Mesothelial cell of epicardium (in vitro differentiated cells): ENCODE measurements around the gene NCLN. TPM values are rescaled to one million over a fixed set of nuclear protein-coding genes. Genes with fewer than 3 reads are reported as not detected.

ENCODE experiments used
- DNase-seq, 2 experiments: peaks; one replicate each; pipeline ENCODE4 v3.0.0; 2021; ENCODE audit warnings: low spot score in 2 of 2; ENCODE audit not compliant: unreplicated experiment in 2 of 2
- H3K27ac Mint-ChIP-seq: 2 replicates; pipeline ENCODE4 v1.8.0; 2021; ENCODE audit warnings: mixed read lengths
- H3K27me3 Mint-ChIP-seq: 2 replicates; pipeline ENCODE4 v1.8.0; 2021; ENCODE audit warnings: low read depth, mixed read lengths
- H3K36me3 Mint-ChIP-seq: 2 replicates; pipeline ENCODE4 v1.8.0; 2021; ENCODE audit warnings: mixed read lengths
- H3K4me1 Mint-ChIP-seq: 2 replicates; pipeline ENCODE4 v1.8.0; 2021; ENCODE audit warnings: mixed read lengths
- H3K4me3 Mint-ChIP-seq: 2 replicates; pipeline ENCODE4 v1.8.0; 2021; ENCODE audit warnings: mild to moderate bottlenecking, moderate library complexity, mixed read lengths
- H3K9me3 Mint-ChIP-seq: 2 replicates; pipeline ENCODE4 v1.8.0; 2021; ENCODE audit warnings: mixed read lengths
- CTCF ChIP-seq: fragments of 200-600 bp; sonication (generic); IDR thresholded peaks from one replicate; pipeline ENCODE4 v1.5.0; 2021; ENCODE audit warnings: antibody characterized with exemption; ENCODE audit not compliant: unreplicated experiment
- total RNA-seq: library from RNA; stranded (reverse); gene quantifications from 3 replicates; pipeline ENCODE4 v1.2.1, GENCODE V29; 2021

NCLN gene
- total RNA-seq, 1 donor from 2014 or later: 51.2 TPM

GRCh38 chr19:3245050-3245449, 59.3 kb downstream of the NCLN start:
- H3K9me3 Mint-ChIP-seq: no peaks in the 10 kb centered on the region
- peaks cover 8% of the 10 kb centered on the region for H3K27me3 Mint-ChIP-seq
- no peak overlapping the region for H3K4me3 Mint-ChIP-seq
- H3K4me1 Mint-ChIP-seq: no peaks in the 10 kb centered on the region
- no peaks in the 10 kb centered on the region for H3K36me3 Mint-ChIP-seq
- no peak for TF ChIP-seq CTCF
- no peak for DNase-seq
- no peak overlapping the region for H3K27ac Mint-ChIP-seq

- peaks cover 3% of the 10 kb centered on the region for H3K27me3 Mint-ChIP-seq
- TF ChIP-seq CTCF: no peak
- H3K4me3 Mint-ChIP-seq: no peak overlapping the region
- no peak for DNase-seq
- H3K27ac Mint-ChIP-seq: no peak overlapping the region
- no peaks in the 10 kb centered on the region for H3K4me1 Mint-ChIP-seq
- peaks cover 9% of the 10 kb centered on the region for H3K9me3 Mint-ChIP-seq
- no peaks in the 10 kb centered on the region for H3K36me3 Mint-ChIP-seq
Observed at GRCh38 chr19:3248728-3249326, 63.1 kb downstream of the NCLN start.

- Mint-ChIP-seq H3K4me1 (no peaks in the 10 kb centered on the region), H3K9me3 (peaks cover 9% of the 10 kb centered on the region), H3K27ac (no peak overlapping the region), H3K27me3 (peaks cover 3% of the 10 kb centered on the region), H3K36me3 (no peaks in the 10 kb centered on the region), H3K4me3 (no peak overlapping the region)
- DNase-seq: no peak
- no peak for TF ChIP-seq CTCF
Observed at GRCh38 chr19:3249408-3249807, 63.7 kb downstream of the NCLN start.

GRCh38 chr19:3250675-3251074, 64.9 kb downstream of the NCLN start:
- peak; percentile 43 for TF ChIP-seq CTCF
- DNase-seq: no peak
- Mint-ChIP-seq H3K9me3 (peaks cover 9% of the 10 kb centered on the region), H3K36me3 (no peaks in the 10 kb centered on the region), H3K27ac (no peak overlapping the region), H3K4me1 (no peaks in the 10 kb centered on the region), H3K4me3 (no peak overlapping the region), H3K27me3 (peaks cover 7% of the 10 kb centered on the region)

- no peak for TF ChIP-seq CTCF
- H3K27me3 Mint-ChIP-seq: peaks cover 10% of the 10 kb centered on the region
- H3K9me3 Mint-ChIP-seq: peaks cover 9% of the 10 kb centered on the region
- no peaks in the 10 kb centered on the region for H3K36me3 Mint-ChIP-seq
- DNase-seq: no peak
- H3K4me1 Mint-ChIP-seq: no peaks in the 10 kb centered on the region
- H3K27ac Mint-ChIP-seq: no peak overlapping the region
- no peak overlapping the region for H3K4me3 Mint-ChIP-seq
Observed at GRCh38 chr19:3251229-3251628, 65.5 kb downstream of the NCLN start.

GRCh38 chr19:3252650-3253049, 66.9 kb downstream of the NCLN start:
- peaks cover 13% of the 10 kb centered on the region for H3K27me3 Mint-ChIP-seq
- no peak overlapping the region for H3K27ac Mint-ChIP-seq
- no peaks in the 10 kb centered on the region for H3K36me3 Mint-ChIP-seq
- peaks cover 9% of the 10 kb centered on the region for H3K9me3 Mint-ChIP-seq
- no peak overlapping the region for H3K4me3 Mint-ChIP-seq
- no peaks in the 10 kb centered on the region for H3K4me1 Mint-ChIP-seq
- TF ChIP-seq CTCF: no peak
- no peak for DNase-seq
